Right lobe of liver (tissue), 6 donors: ENCODE data around the gene WFDC1. TPM values are rescaled to one million over a fixed set of nuclear protein-coding genes. Genes with fewer than 3 reads are reported as not detected.

Experiments used
- ATAC-seq, 4 donors: fragments of 200-7000 bp; cut with Tn5 transposase; one replicate each; pipeline ENCODE4 v1.9.1; 2020; ENCODE audit warnings: mild to moderate bottlenecking in 4 of 4, moderate library complexity in 4 of 4
- DNase-seq, 3 donors: peaks; one replicate each; pipeline ENCODE4 v3.0.0-alpha.2; 2020
- H3K27ac ChIP-seq, 3 donors: fragments of 200-600 bp; one replicate each; pipeline ENCODE4 v1.8.0; 2022
- H3K27me3 ChIP-seq, 2 donors: fragments of 200-600 bp; one replicate each; pipeline ENCODE4 v1.8.0; 2022
- H3K36me3 ChIP-seq, 4 donors: fragments of 200-600 bp; sonication (generic) in 1 of 4; one replicate each; pipeline versions ENCODE4 v1.5.1 to v1.8.0; 2017 to 2022; ENCODE audit warnings: control low read depth in 1 of 4
- H3K4me1 ChIP-seq, 4 donors: fragments of 200-600 bp; sonication (generic) in 1 of 4; one replicate each; pipeline versions ENCODE4 v1.5.1 to v1.8.0; 2017 to 2022; ENCODE audit warnings: control low read depth in 1 of 4
- H3K4me3 ChIP-seq, 3 donors: fragments of 200-600 bp; one replicate each; pipeline ENCODE4 v1.8.0; 2022
- H3K9me3 ChIP-seq, 4 donors: fragments of 200-600 bp; sonication (generic) in 1 of 4; one replicate each; pipeline versions ENCODE4 v1.5.1 to v1.8.0; 2017 to 2022; ENCODE audit warnings: control low read depth in 1 of 4
- CTCF ChIP-seq, 4 donors: fragments of 200-600 bp in 3 of 4; fragments of 450-650 bp in 1 of 4; IDR thresholded peaks; one replicate each; pipeline versions ENCODE4 v1.5.1 to v1.8.0; 2016 to 2022; ENCODE audit warnings: antibody characterized with exemption in 4 of 4, mild to moderate bottlenecking in 2 of 4
- POLR2A ChIP-seq: fragments of 450-650 bp; IDR thresholded peaks from one replicate; pipeline ENCODE4 v1.6.1; 2017; ENCODE audit warnings: antibody characterized with exemption, mild to moderate bottlenecking
- WGBS: methylation state at CpG from one replicate; pipeline ENCODE4 v1.1.6; 2018; ENCODE audit warnings: low coverage, low lambda C conversion rate; ENCODE audit not compliant: insufficient coverage; ENCODE audit errors: missing lambda C conversion rate; 5-methylcytosine and 5-hydroxymethylcytosine counted together
- intact Hi-C, 2 donors: fragments of 100-400 bp; cut with DNase I; formaldehyde crosslinking; loops; one replicate each; pipeline versions ENCODE4 v1.11.2 to v1.14.1; 2022
- total RNA-seq, 6 experiments: library from RNA; depleted of rRNA in 2 of 6; stranded (reverse); fragments of >200 nt in 2 of 6; fragmentation: NEBNext Ultra II Directional in 3 of 6; extraction: Animal tissue kit (Norgen Biotek cat#: 25700) in 3 of 6; gene quantifications; one replicate each; pipeline versions ENCODE4 v1.1.0 to v1.2.4, GENCODE V29; 2016 to 2023
- donor health status: DM: no; HTN: yes; CAD: no.
- donor health status: DM: no; HTN: no; CAD: no.
- donor health status: DM: no; HTN: no; CAD: no.
- donor health status: DM: no; HTN: yes; CAD: no.
- donor health status: DM: no; HTN: yes; CAD: no.

The WFDC1 gene
- total RNA-seq, 6 experiments from 2014 or later = 0.64 to 5.0 (median 2.3) TPM

DNA sequence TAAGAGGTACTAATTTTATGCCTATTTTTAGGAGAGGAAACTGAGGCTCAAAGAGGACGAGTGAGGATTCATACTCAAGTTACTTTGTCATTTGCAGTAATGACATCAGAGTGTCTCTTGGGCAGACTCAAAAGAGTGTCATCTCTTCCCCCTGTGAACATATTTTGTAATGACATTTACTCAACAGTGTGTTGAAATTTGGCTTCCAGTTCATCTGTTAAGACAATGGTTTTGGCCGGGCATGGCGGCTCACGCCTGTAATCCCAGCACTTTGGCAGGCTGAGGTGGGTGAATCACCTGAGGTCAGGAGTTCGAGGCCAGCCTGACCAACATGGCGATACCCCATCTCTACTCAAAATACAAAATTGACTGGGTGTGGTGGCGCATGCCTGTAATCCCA lies 28.9 kb downstream of the WFDC1 start:
- Histone ChIP-seq H3K27ac (no peak overlapping the region), H3K4me3 (no peak overlapping the region), H3K4me1 (no peaks in the 10 kb centered on the region), H3K36me3 (no peaks in the 10 kb centered on the region), H3K9me3 (no peaks in the 10 kb centered on the region), H3K27me3 (no peaks in the 10 kb centered on the region)
- WGBS = 36% methylated on average over 4 of the region's 7 CpGs
- intact Hi-C loops = no loop called here
- ATAC-seq (no peak), DNase-seq (peak in 1 of 3 donors; percentile 39)
- no peak for TF ChIP-seq CTCF (IDR thresholded peaks at IDR 0.05)

- Histone ChIP-seq H3K27me3 (no peaks in the 10 kb centered on the region), H3K9me3 (no peaks in the 10 kb centered on the region), H3K4me3 (no peak overlapping the region), H3K4me1 (no peaks in the 10 kb centered on the region), H3K27ac (no peak overlapping the region), H3K36me3 (no peaks in the 10 kb centered on the region)
- intact Hi-C loops = no loop called here
- ATAC-seq (no peak), DNase-seq (no peak)
- TF ChIP-seq CTCF (IDR thresholded peaks at IDR 0.05) = no peak
- no peak for TF ChIP-seq POLR2A
- 19% methylated on average over 2 of the region's 2 CpGs for WGBS
Observed at GRCh38 chr16:84324434-84325262, 30.0 kb downstream of the WFDC1 start.

GRCh38 chr16:84326545-84326944 lies 31.9 kb downstream of the WFDC1 start:
- Histone ChIP-seq H3K27me3 (no peaks in the 10 kb centered on the region), H3K9me3 (no peaks in the 10 kb centered on the region), H3K36me3 (no peaks in the 10 kb centered on the region), H3K4me1 (no peaks in the 10 kb centered on the region), H3K4me3 (no peak overlapping the region), H3K27ac (no peak overlapping the region)
- no peak for ATAC-seq
- no peak for DNase-seq
- intact Hi-C loops = no loop called here
- 56% methylated on average over 1 of the region's 2 CpGs for WGBS
- no peak for TF ChIP-seq CTCF (IDR thresholded peaks at IDR 0.05)
- TF ChIP-seq POLR2A = no peak

GRCh38 chr16:84327926-84328505 lies 33.3 kb downstream of the WFDC1 start:
- ATAC-seq (no peak), DNase-seq (peak in 1 of 3 donors; percentile 11)
- intact Hi-C loops = no loop called here
- WGBS = 50% methylated on average over 9 of the region's 13 CpGs
- H3K4me1 ChIP-seq = no peaks in the 10 kb centered on the region
- no peak overlapping the region for H3K4me3 ChIP-seq
- TF ChIP-seq CTCF (IDR thresholded peaks at IDR 0.05) (no peak), POLR2A (no peak)
- H3K27me3 ChIP-seq = no peaks in the 10 kb centered on the region
- H3K9me3 ChIP-seq = no peaks in the 10 kb centered on the region
- no peaks in the 10 kb centered on the region for H3K36me3 ChIP-seq
- no peak overlapping the region for H3K27ac ChIP-seq
